ENCODE data around the gene MCC.

GRCh38 chr5:113282472-113282871, 205.8 kb downstream of the MCC start:
- TF ChIP-seq CTCF (IDR thresholded peaks at IDR 0.05) (no peak), POLR2A (IDR thresholded peaks at IDR 0.05) (no peak)
